DND-41 (cell line): ENCODE data around the gene THSD4.

Experiments used
- ATAC-seq: fragments of 200-7000 bp; cut with Tn5 transposase; 3 replicates; pipeline ENCODE4 v1.9.1; 2021; ENCODE audit warnings: low read depth; ENCODE audit not compliant: insufficient read depth
- DNase-seq: peaks from one replicate; pipeline ENCODE4 v3.0.0-alpha.2; 2020
- H2AFZ ChIP-seq: 2 replicates; pipeline ENCODE4 v1.6.0; 2012; ENCODE audit warnings: low read depth, low read length
- H3K27ac ChIP-seq: 2 replicates; pipeline ENCODE4 v1.5.1; 2012; ENCODE audit warnings: low read length, inconsistent platforms
- H3K27me3 ChIP-seq: fragments of 200-600 bp; sonication (generic); 2 replicates; pipeline ENCODE4 v1.6.0; 2012; ENCODE audit warnings: low read length, mild to moderate bottlenecking, inconsistent platforms; ENCODE audit not compliant: insufficient read depth, poor library complexity
- H3K36me3 ChIP-seq: 2 replicates; pipeline ENCODE4 v1.5.1; 2012; ENCODE audit warnings: low read length, inconsistent platforms; ENCODE audit not compliant: insufficient read depth
- H3K4me1 ChIP-seq: 2 replicates; pipeline ENCODE4 v1.5.1; 2012; ENCODE audit warnings: mild to moderate bottlenecking, low read length; ENCODE audit not compliant: insufficient read depth
- H3K4me2 ChIP-seq: 2 replicates; pipeline ENCODE4 v1.6.0; 2012; ENCODE audit warnings: mild to moderate bottlenecking, moderate library complexity, low read length, inconsistent platforms; ENCODE audit not compliant: insufficient read depth
- H3K4me3 ChIP-seq, 2 experiments: fragments of 200-600 bp in 1 of 2; shearing (Covaris generic) in 1 of 2; 2 replicates each; pipeline ENCODE4 v1.5.1; 2012 to 2016; ENCODE audit warnings: inconsistent platforms in 2 of 2, low read length in 2 of 2, mild to moderate bottlenecking in 2 of 2, low read depth in 1 of 2, moderate library complexity in 1 of 2
- H3K79me2 ChIP-seq: 2 replicates; pipeline ENCODE4 v1.6.0; 2012; ENCODE audit warnings: low read length, inconsistent platforms; ENCODE audit not compliant: insufficient read depth
- H3K9ac ChIP-seq: 2 replicates; pipeline ENCODE4 v1.6.0; 2012; ENCODE audit warnings: low read depth, mild to moderate bottlenecking, inconsistent platforms, low read length, moderate library complexity
- H3K9me3 ChIP-seq: 2 replicates; pipeline ENCODE4 v1.5.1; 2012; ENCODE audit warnings: low read length, moderate library complexity, mild to moderate bottlenecking, inconsistent platforms; ENCODE audit not compliant: insufficient read depth, severe bottlenecking
- H4K20me1 ChIP-seq: 2 replicates; pipeline ENCODE4 v1.6.0; 2012; ENCODE audit warnings: low read length; ENCODE audit not compliant: insufficient read depth
- CTCF ChIP-seq: IDR thresholded peaks from 2 replicates; pipeline ENCODE4 v1.5.1; 2012; ENCODE audit warnings: borderline replicate concordance, low read length, moderate library complexity, mild to moderate bottlenecking; ENCODE audit not compliant: poor library complexity, severe bottlenecking; ENCODE audit errors: extremely low read depth
- EZH2 ChIP-seq: IDR thresholded peaks from 3 replicates; pipeline ENCODE4 v1.6.1; 2012; ENCODE audit warnings: borderline replicate concordance, low read depth, mild to moderate bottlenecking, moderate library complexity, low read length, inconsistent platforms; ENCODE audit not compliant: severe bottlenecking

Gene THSD4

DNA sequence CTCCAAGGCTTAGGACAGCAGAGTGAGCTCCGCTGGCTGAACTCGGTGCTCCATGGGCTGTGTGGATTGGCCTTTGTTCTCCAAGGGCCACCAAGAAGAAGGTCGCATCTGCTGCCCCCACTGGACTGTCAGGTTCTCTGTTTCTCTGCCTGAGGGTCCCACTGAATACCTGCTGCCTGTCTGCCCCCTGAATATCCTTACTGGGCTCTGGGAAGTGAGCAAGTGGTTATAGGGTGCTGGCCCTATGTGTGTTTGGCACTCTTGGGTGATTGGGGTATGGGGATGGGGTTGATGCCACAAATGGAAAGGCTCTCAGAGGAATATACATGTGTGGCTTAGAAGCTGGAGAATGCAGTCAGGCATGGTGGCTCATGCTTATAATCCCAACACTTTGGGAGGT is 82.3 kb downstream of the THSD4 start:
- Histone ChIP-seq H3K4me2 (no peak overlapping the region), H3K9me3 (no peaks in the 10 kb centered on the region), H2AFZ (0 out of 2 replicates have a peak overlapping the region, but pooled peaks have one; percentile 5), H3K36me3 (no peaks in the 10 kb centered on the region), H3K9ac (no peak overlapping the region), H3K27me3 (no peaks in the 10 kb centered on the region), H3K79me2 (no peaks in the 10 kb centered on the region), H3K4me1 (no peaks in the 10 kb centered on the region), H3K27ac (no peak overlapping the region), H4K20me1 (no peaks in the 10 kb centered on the region; the same call in 1 of the 2 replicates), H3K4me3 (no peak overlapping the region)
- DNase-seq = no peak
- no peak for ATAC-seq
- TF ChIP-seq EZH2 (no peak), CTCF (no peak)

DNA sequence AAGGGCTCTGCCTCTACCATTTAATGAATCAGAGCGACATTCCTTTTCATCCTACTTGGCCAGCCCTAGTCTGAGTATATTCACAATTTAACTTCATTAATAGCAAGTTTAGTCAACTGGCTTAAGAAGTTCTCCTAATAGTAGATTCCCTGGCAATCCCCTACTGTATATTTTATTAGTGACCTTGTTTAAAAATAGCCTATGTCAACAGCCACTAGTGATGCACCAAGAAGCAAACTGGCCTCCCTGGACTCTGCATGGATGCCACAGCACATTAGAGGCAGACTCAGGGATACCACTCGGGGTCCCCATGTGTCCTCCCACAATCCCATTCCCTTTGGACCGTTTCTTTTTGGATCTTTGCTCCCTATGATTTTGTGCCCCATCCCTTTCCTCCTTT is 83.6 kb downstream of the THSD4 start:
- Histone ChIP-seq H2AFZ (no peak overlapping the region), H3K4me1 (no peaks in the 10 kb centered on the region), H3K27me3 (no peaks in the 10 kb centered on the region), H3K79me2 (no peaks in the 10 kb centered on the region), H3K9ac (no peak overlapping the region), H3K4me3 (no peak overlapping the region), H3K36me3 (no peaks in the 10 kb centered on the region), H3K27ac (no peak overlapping the region), H4K20me1 (no peaks in the 10 kb centered on the region; the same call in 1 of the 2 replicates), H3K4me2 (no peak overlapping the region), H3K9me3 (no peaks in the 10 kb centered on the region)
- ATAC-seq (no peak), DNase-seq (no peak)
- no peak for TF ChIP-seq CTCF
- TF ChIP-seq EZH2 = no peak

DNA sequence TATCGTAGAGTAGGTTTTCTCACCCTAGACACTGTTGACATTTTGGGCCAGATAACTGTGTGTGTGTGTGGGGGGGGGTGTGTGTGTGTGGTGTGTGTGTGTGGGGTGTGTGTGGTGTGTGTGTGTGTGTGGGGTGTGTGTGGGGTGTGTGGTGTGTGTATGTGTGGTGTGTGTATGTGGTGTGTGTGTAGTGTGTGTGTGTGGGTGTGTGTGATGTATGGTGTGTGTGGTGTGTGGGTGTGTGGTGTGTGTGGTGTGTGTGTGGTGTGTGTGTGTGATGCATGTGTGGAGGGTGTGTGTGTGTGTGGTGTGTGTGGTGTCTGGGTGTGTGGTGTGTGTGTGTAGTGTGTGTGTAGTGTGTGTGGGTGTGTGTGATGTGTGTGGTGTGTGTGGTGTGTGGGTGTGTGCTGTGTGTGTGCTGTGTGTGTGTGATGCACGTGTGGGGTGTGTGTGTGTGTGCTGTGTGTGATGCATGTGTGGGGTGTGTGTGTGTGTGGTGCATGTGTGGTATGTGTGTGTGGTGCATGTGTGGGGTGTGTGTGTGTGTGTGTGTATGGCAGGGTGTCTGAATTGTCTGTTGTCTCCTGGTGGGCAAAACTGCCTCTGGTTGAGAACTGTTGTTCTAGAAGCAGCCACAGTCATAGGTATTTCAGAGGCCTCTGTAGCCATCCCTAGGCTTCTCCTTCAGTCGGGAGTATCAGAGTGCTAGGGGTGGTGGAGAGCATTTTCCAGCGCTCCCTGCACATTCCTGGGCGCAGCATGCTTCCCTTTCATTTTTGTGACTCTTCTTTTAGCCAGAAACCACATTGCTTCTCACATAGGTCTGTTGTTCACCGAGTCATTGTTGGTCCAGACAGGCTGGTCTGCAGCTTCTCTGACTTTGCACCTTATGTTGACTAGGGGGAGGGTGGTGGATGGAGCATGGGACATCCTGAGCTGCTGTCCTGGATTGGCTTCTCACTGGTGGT is 84.4 kb downstream of the THSD4 start:
- Histone ChIP-seq H2AFZ (no peak overlapping the region), H3K36me3 (no peaks in the 10 kb centered on the region), H3K79me2 (no peaks in the 10 kb centered on the region), H3K9ac (no peak overlapping the region), H3K27me3 (no peaks in the 10 kb centered on the region), H3K4me3 (no peak overlapping the region), H3K4me1 (no peaks in the 10 kb centered on the region), H4K20me1 (no peaks in the 10 kb centered on the region; the same call in 1 of the 2 replicates), H3K27ac (no peak overlapping the region), H3K4me2 (no peak overlapping the region), H3K9me3 (no peaks in the 10 kb centered on the region)
- DNase-seq (no peak), ATAC-seq (no peak)
- TF ChIP-seq CTCF (no peak), EZH2 (no peak)
